Cardiac fibroblast (primary cell): ENCODE data around the gene TNFRSF13B.
A peak's percentile ranks its signal among the peaks of the same experiment; 100 is the strongest.
"Not testable (repeated sequence)": the region's sequence is repeated elsewhere in the genome, so short reads cannot be mapped to it uniquely, and the experiment has no call there.

Source experiments
- DNase-seq, 2 donors: peaks; one replicate each; pipeline versions ENCODE4 v3.0.0 to v3.0.0-alpha.2; 2010; ENCODE audit warnings: low read depth in 2 of 2
- H3K4me3 ChIP-seq, 2 donors: replicated peaks in 1 of 2; 1 replicate in 1 of 2; 2 replicates in 1 of 2; pipeline ENCODE4 v1.5.1; 2011; ENCODE audit warnings: low read depth in 2 of 2, low read length in 2 of 2, mild to moderate bottlenecking in 2 of 2, moderate library complexity in 1 of 2
- TF ChIP-seq, protein P1 (sequence below): IDR thresholded peaks from one replicate; pipeline ENCODE4 v1.5.1; 2011; ENCODE audit warnings: low read depth, mild to moderate bottlenecking, low read length, inconsistent platforms

TNFRSF13B gene

GRCh38 chr17:17004251-17004996, 32.5 kb upstream of the TNFRSF13B start:
- DNase-seq: no peak
- no peak overlapping the region for H3K4me3 ChIP-seq
- TF ChIP-seq, protein P1, sequence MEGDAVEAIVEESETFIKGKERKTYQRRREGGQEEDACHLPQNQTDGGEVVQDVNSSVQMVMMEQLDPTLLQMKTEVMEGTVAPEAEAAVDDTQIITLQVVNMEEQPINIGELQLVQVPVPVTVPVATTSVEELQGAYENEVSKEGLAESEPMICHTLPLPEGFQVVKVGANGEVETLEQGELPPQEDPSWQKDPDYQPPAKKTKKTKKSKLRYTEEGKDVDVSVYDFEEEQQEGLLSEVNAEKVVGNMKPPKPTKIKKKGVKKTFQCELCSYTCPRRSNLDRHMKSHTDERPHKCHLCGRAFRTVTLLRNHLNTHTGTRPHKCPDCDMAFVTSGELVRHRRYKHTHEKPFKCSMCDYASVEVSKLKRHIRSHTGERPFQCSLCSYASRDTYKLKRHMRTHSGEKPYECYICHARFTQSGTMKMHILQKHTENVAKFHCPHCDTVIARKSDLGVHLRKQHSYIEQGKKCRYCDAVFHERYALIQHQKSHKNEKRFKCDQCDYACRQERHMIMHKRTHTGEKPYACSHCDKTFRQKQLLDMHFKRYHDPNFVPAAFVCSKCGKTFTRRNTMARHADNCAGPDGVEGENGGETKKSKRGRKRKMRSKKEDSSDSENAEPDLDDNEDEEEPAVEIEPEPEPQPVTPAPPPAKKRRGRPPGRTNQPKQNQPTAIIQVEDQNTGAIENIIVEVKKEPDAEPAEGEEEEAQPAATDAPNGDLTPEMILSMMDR: no peak

GRCh38 chr17:17002731-17003715, 31.1 kb upstream of the TNFRSF13B start:
- not testable (repeated sequence) for H3K4me3 ChIP-seq, DNase-seq

GRCh38 chr17:17001874-17002520, 30.1 kb upstream of the TNFRSF13B start:
- DNase-seq: peak; percentile 69 to 74
- TF ChIP-seq, protein P1: peak; percentile 98
- H3K4me3 ChIP-seq: no peak overlapping the region

GRCh38 chr17:17001076-17001777, 29.3 kb upstream of the TNFRSF13B start:
- no peak overlapping the region for H3K4me3 ChIP-seq
- TF ChIP-seq, protein P1: no peak
- no peak for DNase-seq

- no peak overlapping the region for H3K4me3 ChIP-seq
- no peak for DNase-seq
- TF ChIP-seq, protein P1: no peak
These were observed 28.2 kb upstream of the TNFRSF13B start for GRCh38 chr17:16999931-17000625.

DNA sequence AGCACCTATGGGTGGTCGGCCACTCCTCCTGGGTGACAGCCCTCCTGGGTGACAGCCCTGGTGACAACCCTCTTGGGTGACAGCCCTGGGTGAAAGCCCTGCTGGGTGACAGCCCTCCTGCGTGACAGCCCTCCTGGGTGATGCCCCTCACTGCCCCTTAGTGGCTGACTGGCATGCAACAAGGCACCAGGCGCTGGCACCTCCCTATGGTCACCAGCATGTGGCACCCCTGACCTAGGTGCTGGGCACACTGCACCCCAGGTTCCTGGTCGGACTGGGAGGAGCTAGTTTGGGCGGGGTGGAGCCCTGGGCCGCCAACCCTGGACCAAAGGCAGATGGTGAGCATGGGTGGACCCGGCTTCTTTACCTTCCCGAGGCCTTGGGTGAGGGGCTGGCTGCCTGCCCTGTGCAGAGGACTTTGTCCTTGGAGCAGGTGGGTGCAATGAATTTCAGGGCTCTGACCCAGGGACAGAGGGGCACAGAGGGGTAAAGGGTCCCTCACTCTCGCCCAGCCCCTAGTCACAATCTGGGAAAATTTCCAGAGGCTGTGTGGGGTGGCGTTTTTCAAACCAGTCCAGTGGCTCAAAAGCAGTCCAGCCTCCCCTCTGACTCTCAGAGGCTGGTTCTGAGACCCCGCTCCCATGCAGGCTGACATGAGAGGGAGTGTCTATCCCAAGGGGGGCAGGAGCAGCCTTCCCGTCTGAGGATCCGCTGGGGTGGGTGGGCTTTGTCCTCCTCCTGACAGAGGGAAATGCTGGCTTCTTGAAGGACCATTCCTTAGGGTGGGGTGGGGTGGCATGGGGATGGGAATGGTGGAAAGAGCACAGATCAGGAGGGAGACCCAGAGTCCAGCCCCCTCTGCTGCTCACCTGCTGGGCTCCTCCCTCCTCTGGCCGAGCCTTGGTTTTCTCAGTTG, 25.9 kb upstream of the TNFRSF13B start:
- no peak for DNase-seq
- H3K4me3 ChIP-seq: no peak overlapping the region
- TF ChIP-seq, protein P1: no peak

DNA sequence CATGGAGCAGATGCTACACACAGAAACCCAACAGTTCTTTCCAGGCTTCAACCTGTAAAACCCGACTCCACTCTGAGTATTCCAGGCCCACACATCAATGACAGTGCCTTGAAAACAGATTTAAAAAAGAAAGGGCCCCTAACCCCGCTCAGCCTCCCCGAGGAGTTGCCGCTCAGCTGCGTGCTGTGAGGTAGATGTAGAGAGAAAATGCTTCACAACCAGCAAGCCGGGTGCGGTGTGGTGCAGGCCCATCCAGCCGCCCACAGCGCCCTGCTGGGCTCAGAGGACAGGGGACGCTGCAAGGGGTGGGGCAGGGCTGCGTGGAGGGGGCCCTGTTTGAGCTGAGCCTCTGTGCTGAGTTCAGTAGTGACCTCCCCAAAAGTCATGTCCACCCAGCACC, 24.8 kb upstream of the TNFRSF13B start:
- DNase-seq, H3K4me3 ChIP-seq: not testable (repeated sequence)
